HCT116 (cell line): Measurements from ENCODE around the gene COL8A2. TPM values are rescaled to one million over a fixed set of nuclear protein-coding genes. Genes with fewer than 3 reads are reported as not detected.

Source experiments
- ATAC-seq: fragments of 200-7000 bp; cut with Tn5 transposase; 2 replicates; pipeline ENCODE4 v1.9.1; 2020; ENCODE audit warnings: mild to moderate bottlenecking, moderate library complexity
- BruUV-seq: library from RNA; stranded (reverse); fragments of 400-500 nt; replicated peaks from 2 replicates; lab custom pipeline; 2021; lab: Mats Ljungman, UMichigan
- CTCF ChIA-PET: fragments of 300-600 bp; sonication (Branson Sonifier 250); formaldehyde crosslinking; loops from one replicate; lab custom pipeline; 2021; ENCODE audit warnings: antibody characterized with exemption; lab: Charles Lee
- POLR2A ChIA-PET: fragments of 300-600, 350-600 bp; sonication (Branson Sonifier 250); formaldehyde crosslinking; loops from one replicate; lab custom pipeline; 2021; ENCODE audit warnings: antibody characterized with exemption; lab: Charles Lee
- RAD21 ChIA-PET, 2 experiments: fragments of 300-600 bp; sonication (Branson Sonifier 250); formaldehyde crosslinking; loops; one replicate each; lab custom pipeline; 2023; ENCODE audit warnings: low total read pairs in 2 of 2; ENCODE audit not compliant: uncharacterized antibody in 2 of 2, unreplicated experiment in 2 of 2, low non-redundant PET in 1 of 2; lab: Charles Lee
- DNase-seq: peaks from one replicate; pipeline ENCODE4 v3.0.0-alpha.2; 2010; ENCODE audit warnings: low read depth, low spot score
- H2AFZ ChIP-seq: fragments of 200-600 bp; shearing (Covaris generic), sonication (generic); 2 replicates; pipeline ENCODE4 v1.6.1; 2017; ENCODE audit warnings: low read depth, mixed run types, mixed read lengths, antibody characterized with exemption, low read length; ENCODE audit not compliant: poor library complexity, severe bottlenecking
- H3K27ac ChIP-seq: 2 replicates; pipeline ENCODE4 v1.5.1; 2012; ENCODE audit warnings: low read depth, low read length
- H3K27me3 ChIP-seq: fragments of 200-600 bp; sonication (generic); 2 replicates; pipeline ENCODE4 v1.6.1; 2016; ENCODE audit warnings: mixed run types, low read length, mixed read lengths; ENCODE audit not compliant: insufficient read depth
- H3K36me3 ChIP-seq, 2 experiments: fragments of 200-500 bp in 1 of 2; fragments of 200-600 bp in 1 of 2; sonication (Bioruptor generic) in 1 of 2; sonication (generic) in 1 of 2; 2 replicates each; pipeline versions ENCODE4 v1.5.1 to v1.6.1; 2014 to 2016; ENCODE audit warnings: low read length in 2 of 2, inconsistent platforms in 1 of 2, mixed read lengths in 1 of 2, mixed run types in 1 of 2; ENCODE audit not compliant: insufficient read depth in 2 of 2, control insufficient read depth in 1 of 2
- H3K4me1 ChIP-seq, 2 experiments: fragments of 200-600 bp in 1 of 2; sonication (generic) in 1 of 2; 2 replicates each; pipeline versions ENCODE4 v1.5.1 to v1.6.1; 2012 to 2017; ENCODE audit warnings: low read length in 2 of 2, inconsistent platforms in 1 of 2, mild to moderate bottlenecking in 1 of 2, mixed read lengths in 1 of 2, mixed run types in 1 of 2, moderate library complexity in 1 of 2; ENCODE audit not compliant: insufficient read depth in 2 of 2, control insufficient read depth in 1 of 2
- H3K4me2 ChIP-seq: fragments of 200-600 bp; sonication (generic); 2 replicates; pipeline ENCODE4 v1.6.1; 2017; ENCODE audit warnings: mixed run types, low read length, mixed read lengths
- H3K4me3 ChIP-seq, 2 experiments: fragments of 200-600 bp in 1 of 2; sonication (generic) in 1 of 2; replicated peaks in 1 of 2; 2 replicates each; pipeline ENCODE4 v1.5.1; 2011 to 2016; ENCODE audit warnings: low read length in 2 of 2, control low read depth in 1 of 2, low read depth in 1 of 2, mild to moderate bottlenecking in 1 of 2, mixed read lengths in 1 of 2, mixed run types in 1 of 2
- H3K79me2 ChIP-seq: fragments of 200-600 bp; sonication (generic); 2 replicates; pipeline ENCODE4 v1.6.1; 2017; ENCODE audit warnings: mild to moderate bottlenecking, mixed run types, low read length, moderate library complexity, mixed read lengths; ENCODE audit not compliant: insufficient read depth
- H3K9ac ChIP-seq: fragments of 200-600 bp; sonication (generic); 2 replicates; pipeline ENCODE4 v1.6.1; 2016; ENCODE audit warnings: low read length, mixed read lengths
- H3K9me2 ChIP-seq: fragments of 200-600 bp; sonication (generic), shearing (Covaris generic); 2 replicates; pipeline ENCODE4 v1.6.1; 2017; ENCODE audit warnings: mixed run types, mild to moderate bottlenecking, moderate library complexity; ENCODE audit not compliant: insufficient read depth
- H3K9me3 ChIP-seq, 2 experiments: fragments of 200-500 bp in 1 of 2; fragments of 200-600 bp in 1 of 2; sonication (Bioruptor generic) in 1 of 2; sonication (generic) in 1 of 2; 2 replicates each; pipeline ENCODE4 v1.6.1; 2014 to 2017; ENCODE audit warnings: low read length in 2 of 2, mixed read lengths in 2 of 2, inconsistent platforms in 1 of 2, low read depth in 1 of 2, mild to moderate bottlenecking in 1 of 2, mixed run types in 1 of 2, moderate library complexity in 1 of 2; ENCODE audit not compliant: control insufficient read depth in 1 of 2, insufficient read depth in 1 of 2
- H4K20me1 ChIP-seq: fragments of 200-600 bp; sonication (generic), shearing (Covaris generic); 2 replicates; pipeline ENCODE4 v1.6.1; 2017; ENCODE audit warnings: mixed run types, mild to moderate bottlenecking, moderate library complexity; ENCODE audit not compliant: insufficient read depth
- ATF3 ChIP-seq: IDR thresholded peaks from 2 replicates; pipeline ENCODE4 v1.6.1; 2012
- CBX3 ChIP-seq: IDR thresholded peaks from 2 replicates; pipeline ENCODE4 v1.6.1; 2012; ENCODE audit warnings: low read depth
- CEBPB ChIP-seq: IDR thresholded peaks from 2 replicates; pipeline ENCODE4 v1.6.1; 2012; ENCODE audit warnings: low read depth
- EGR1 ChIP-seq: IDR thresholded peaks from 2 replicates; pipeline ENCODE4 v1.6.1; 2012; ENCODE audit warnings: low read depth
- EZH2 ChIP-seq: fragments of 200-600 bp; sonication (generic); IDR thresholded peaks from 2 replicates; pipeline ENCODE4 v1.6.1; 2017; ENCODE audit warnings: antibody characterized with exemption, mixed run types
- EZH2phosphoT487 ChIP-seq: fragments of 200-600 bp; IDR thresholded peaks from 2 replicates; pipeline ENCODE4 v1.6.1; 2018; ENCODE audit warnings: antibody characterized with exemption, borderline replicate concordance
- JUND ChIP-seq: IDR thresholded peaks from 2 replicates; pipeline ENCODE4 v1.6.1; 2012
- MAX ChIP-seq: IDR thresholded peaks from 2 replicates; pipeline ENCODE4 v1.6.1; 2012
- POLR2A ChIP-seq: IDR thresholded peaks from 2 replicates; pipeline ENCODE4 v1.7.0; 2011; ENCODE audit warnings: borderline replicate concordance; ENCODE audit not compliant: insufficient read depth, insufficient read length; ENCODE audit errors: extremely low read depth
- RAD21 ChIP-seq: IDR thresholded peaks from 2 replicates; pipeline ENCODE4 v1.6.1; 2012; ENCODE audit warnings: low read depth, mild to moderate bottlenecking
- REST ChIP-seq: IDR thresholded peaks from 2 replicates; pipeline ENCODE4 v1.6.1; 2012; ENCODE audit warnings: low read depth
- SIN3A ChIP-seq: IDR thresholded peaks from 2 replicates; pipeline ENCODE4 v1.6.1; 2012; ENCODE audit warnings: low read depth
- SRF ChIP-seq: IDR thresholded peaks from 2 replicates; pipeline ENCODE4 v1.6.1; 2012; ENCODE audit warnings: low read depth
- TCF7L2 ChIP-seq: IDR thresholded peaks from 2 replicates; pipeline ENCODE4 v1.7.0; 2011; ENCODE audit warnings: borderline replicate concordance, inconsistent platforms; ENCODE audit not compliant: insufficient read depth, insufficient read length; ENCODE audit errors: extremely low read depth
- YY1 ChIP-seq: IDR thresholded peaks from 2 replicates; pipeline ENCODE4 v1.6.1; 2011; ENCODE audit warnings: low read length, low read depth, moderate library complexity, mild to moderate bottlenecking; ENCODE audit not compliant: insufficient replicate concordance; ENCODE audit errors: extremely low read depth
- ZBTB33 ChIP-seq: IDR thresholded peaks from 2 replicates; pipeline ENCODE4 v1.6.1; 2011; ENCODE audit warnings: mild to moderate bottlenecking, low read length, moderate library complexity; ENCODE audit not compliant: insufficient replicate concordance; ENCODE audit errors: extremely low read depth
- ZNF274 ChIP-seq: fragments of 200-500 bp; sonication (Bioruptor generic); IDR thresholded peaks from 2 replicates; pipeline ENCODE4 v1.6.1; 2014; ENCODE audit warnings: mild to moderate bottlenecking, low read depth, low read length, inconsistent platforms
- intact Hi-C: fragments of 100-400 bp; cut with micrococcal nuclease; formaldehyde crosslinking; loops from 2 replicates; pipeline ENCODE4 v1.10.0; 2022
- total RNA-seq: library from RNA; stranded (reverse); gene quantifications from one replicate; pipeline ENCODE4 v1.2.1, GENCODE V29; 2021; ENCODE audit not compliant: unreplicated experiment

COL8A2 gene
- total RNA-seq, 1 experiment from 2014 or later, result 0.05 TPM

GRCh38 chr1:36174713-36175112 lies 49.7 kb upstream of the COL8A2 start:
- POLR2A ChIA-PET, result interaction anchor here (0.5 kb wide), 1 partner anchor 150 kb away, joined by 6 read pairs; no protein-coding TSS in a partner anchor
- H3K27ac ChIP-seq, result no peak overlapping the region
- H3K36me3 ChIP-seq, result peaks cover 42 to 60% of the 10 kb centered on the region in 2 experiments

More at GRCh38 chr1:36174713-36175112, 49.7 kb upstream of the COL8A2 start:
- RAD21 ChIA-PET, result interaction anchor here in 1 of 2 experiments (0.6 kb wide), 1 partner anchor 13 kb away, joined by 3 read pairs; no protein-coding TSS in a partner anchor
- DNase-seq (no peak), ATAC-seq (no peak)
- Histone ChIP-seq H3K4me3 (no peak overlapping the region), H2AFZ (no peak overlapping the region), H3K4me2 (no peak overlapping the region), H3K79me2 (peaks cover 8% of the 10 kb centered on the region; the same call in 1 of the 2 replicates), H3K9me2 (no peaks in the 10 kb centered on the region), H3K9me3 (no peaks in the 10 kb centered on the region), H3K4me1 (peaks cover 2 to 26% of the 10 kb centered on the region in 2 experiments; a peak in 3 of 4 replicates), H3K27me3 (no peaks in the 10 kb centered on the region), H3K9ac (no peak overlapping the region), H4K20me1 (no peaks in the 10 kb centered on the region)
- no TSS peak for BruUV-seq
- TF ChIP-seq SIN3A (no peak), CBX3 (no peak), EZH2phosphoT487 (no peak), SRF (no peak), ZNF274 (no peak), REST (no peak), MAX (no peak), POLR2A (no peak), ATF3 (no peak), CEBPB (no peak), EZH2 (no peak), EGR1 (no peak), ZBTB33 (no peak), TCF7L2 (no peak), JUND (no peak), RAD21 (no peak), YY1 (no peak)
- intact Hi-C loops, result no loop called here
- CTCF ChIA-PET, result no interaction called here
